ENCODE measurements around the gene C2CD2. TPM values are rescaled to one million over a fixed set of nuclear protein-coding genes. Genes with fewer than 3 reads are reported as not detected.
A peak's percentile ranks its signal among the peaks of the same experiment; 100 is the strongest.

The C2CD2 gene
- total RNA-seq, 4 donors from 2014 or later: 3.0 to 15.7 (median 7.4) TPM

- WGBS, 2 donors (ENCODE audit: low coverage in 1 of 2): 67 to 70% methylated on average over 10 to 22 of the region's 22 CpGs
- H3K27me3 ChIP-seq: no peaks in the 10 kb centered on the region
- H3K36me3 ChIP-seq: peaks cover 0 to 2% (median 0%) of the 10 kb centered on the region in 4 donors
- TF ChIP-seq POLR2AphosphoS5 (IDR thresholded peaks at IDR 0.05) (no peak), EP300 (IDR thresholded peaks at IDR 0.05; ENCODE audit: low read depth) (no peak), CTCF (IDR thresholded peaks at IDR 0.05) (no peak), POLR2A (IDR thresholded peaks at IDR 0.05) (no peak)
- peak; percentile 32 for DNase-seq
- no peak overlapping the region for H3K4me3 ChIP-seq
- H3K4me1 ChIP-seq: peaks cover 0 to 7% (median 0%) of the 10 kb centered on the region in 4 donors
- in situ Hi-C loops (cut with MboI; ENCODE audit: low pct_ligation_motif_present in 1 of 4, low pct_unique_long_range_greater_than_20kb in 1 of 4, low sequenced_read_pairs in 3 of 4): no loop called here
- no peak overlapping the region for H3K27ac ChIP-seq
- no peaks in the 10 kb centered on the region for H3K9me3 ChIP-seq
- intact Hi-C loops (cut with DNase I; ENCODE audit: low total_unique reads): no loop called here
Observed at GRCh38 chr21:41895643-41896493, 58.0 kb downstream of the C2CD2 start.

GRCh38 chr21:41894922-41895557 is 58.8 kb downstream of the C2CD2 start:
- no peaks in the 10 kb centered on the region for H3K9me3 ChIP-seq
- intact Hi-C loops (cut with DNase I; ENCODE audit: low total_unique reads) (no loop called here), in situ Hi-C loops (cut with MboI; ENCODE audit: low pct_ligation_motif_present in 1 of 4, low pct_unique_long_range_greater_than_20kb in 1 of 4, low sequenced_read_pairs in 3 of 4) (no loop called here)
- no peak for DNase-seq
- no peaks in the 10 kb centered on the region for H3K27me3 ChIP-seq
- H3K27ac ChIP-seq: no peak overlapping the region
- 75 to 82% methylated on average over 2 to 13 of the region's 13 CpGs for WGBS, 2 donors (ENCODE audit: low coverage in 1 of 2)
- no peaks in the 10 kb centered on the region for H3K36me3 ChIP-seq
- no peak for TF ChIP-seq CTCF (IDR thresholded peaks at IDR 0.05)
- H3K4me1 ChIP-seq: peaks cover 0 to 7% (median 0%) of the 10 kb centered on the region in 4 donors
- no peak overlapping the region for H3K4me3 ChIP-seq

DNA sequence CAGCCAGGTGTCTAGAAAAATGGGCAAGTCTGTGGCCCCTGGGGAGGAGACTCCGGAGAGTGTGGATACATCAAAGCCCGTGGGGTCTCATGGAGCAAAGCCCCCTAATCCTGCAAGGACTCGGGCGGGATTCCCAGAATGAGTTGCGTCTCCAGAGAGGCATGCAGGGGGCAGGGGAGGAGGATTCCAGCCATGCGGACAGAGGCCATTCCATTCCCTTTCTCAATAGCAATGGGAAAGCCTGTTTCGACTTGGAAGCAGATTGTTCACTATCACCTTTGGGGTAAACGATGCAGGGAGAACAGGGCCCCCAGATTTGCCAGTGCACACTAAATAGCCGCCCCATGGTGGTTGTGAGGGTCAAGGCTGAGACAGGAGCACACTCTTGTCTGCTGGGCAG is 59.3 kb downstream of the C2CD2 start:
- in situ Hi-C loops (cut with MboI; ENCODE audit: low pct_ligation_motif_present in 1 of 4, low pct_unique_long_range_greater_than_20kb in 1 of 4, low sequenced_read_pairs in 3 of 4) (no loop called here), intact Hi-C loops (cut with DNase I; ENCODE audit: low total_unique reads) (no loop called here)
- Histone ChIP-seq H3K4me3 (no peak overlapping the region), H3K27ac (no peak overlapping the region), H3K9me3 (no peaks in the 10 kb centered on the region), H3K27me3 (no peaks in the 10 kb centered on the region), H3K36me3 (no peaks in the 10 kb centered on the region), H3K4me1 (peaks cover 0 to 7% (median 0%) of the 10 kb centered on the region in 4 donors)
- DNase-seq: no peak
- TF ChIP-seq POLR2AphosphoS5 (IDR thresholded peaks at IDR 0.05) (no peak), POLR2A (IDR thresholded peaks at IDR 0.05) (no peak), CTCF (IDR thresholded peaks at IDR 0.05) (no peak), EP300 (IDR thresholded peaks at IDR 0.05; ENCODE audit: low read depth) (no peak)
- WGBS, 2 donors (ENCODE audit: low coverage in 1 of 2): 89% methylated on average over 9 of the region's 9 CpGs; no CpG with 5 or more reads in 1 of the 2 donors

GRCh38 chr21:41892726-41893125 is 61.1 kb downstream of the C2CD2 start:
- H3K9me3 ChIP-seq: no peaks in the 10 kb centered on the region
- H3K27me3 ChIP-seq: no peaks in the 10 kb centered on the region
- 92% methylated on average over 16 of the region's 16 CpGs; no CpG with 5 or more reads in 1 of the 2 donors for WGBS, 2 donors (ENCODE audit: low coverage in 1 of 2)
- H3K4me1 ChIP-seq: peaks cover 0 to 7% (median 0%) of the 10 kb centered on the region in 4 donors
- intact Hi-C loops (cut with DNase I; ENCODE audit: low total_unique reads): no loop called here
- no peak overlapping the region for H3K27ac ChIP-seq
- no peak overlapping the region for H3K4me3 ChIP-seq
- no peak for DNase-seq
- TF ChIP-seq EP300 (IDR thresholded peaks at IDR 0.05; ENCODE audit: low read depth) (no peak), POLR2A (IDR thresholded peaks at IDR 0.05) (no peak), POLR2AphosphoS5 (IDR thresholded peaks at IDR 0.05) (no peak), CTCF (IDR thresholded peaks at IDR 0.05) (no peak)
- H3K36me3 ChIP-seq: no peaks in the 10 kb centered on the region
- in situ Hi-C loops (cut with MboI; ENCODE audit: low pct_ligation_motif_present in 1 of 4, low pct_unique_long_range_greater_than_20kb in 1 of 4, low sequenced_read_pairs in 3 of 4): no loop called here

All from transverse colon (tissue), 4 donors.